H9 (cell line): ENCODE measurements around the gene CCDC18. TPM values are rescaled to one million over a fixed set of nuclear protein-coding genes. Genes with fewer than 3 reads are reported as not detected.

Experiments
- DNase-seq: peaks from one replicate; pipeline ENCODE4 v3.0.0-alpha.2; 2017
- H2AFZ ChIP-seq: one replicate; pipeline ENCODE4 v1.6.1; 2013; ENCODE audit warnings: mild to moderate bottlenecking, low read length, control low read depth, moderate library complexity
- H2AK5ac ChIP-seq: 2 replicates; pipeline ENCODE4 v1.6.1; 2013; ENCODE audit warnings: low read length, control low read depth, mixed read lengths; ENCODE audit not compliant: insufficient read length
- H2BK120ac ChIP-seq: one replicate; pipeline ENCODE4 v1.6.1; 2013; ENCODE audit warnings: low read depth, mild to moderate bottlenecking, low read length, control low read depth, inconsistent platforms; ENCODE audit not compliant: poor library complexity, severe bottlenecking
- H2BK12ac ChIP-seq: 2 replicates; pipeline ENCODE4 v1.6.1; 2013; ENCODE audit warnings: low read length, control low read depth, mixed read lengths, low read depth; ENCODE audit not compliant: insufficient read length
- H2BK15ac ChIP-seq: 2 replicates; pipeline ENCODE4 v1.6.1; 2013; ENCODE audit warnings: low read depth, low read length, control low read depth
- H2BK20ac ChIP-seq: one replicate; pipeline ENCODE4 v1.6.1; 2013; ENCODE audit warnings: low read depth, mild to moderate bottlenecking, low read length, control low read depth, inconsistent platforms; ENCODE audit not compliant: poor library complexity, severe bottlenecking
- H2BK5ac ChIP-seq: 2 replicates; pipeline ENCODE4 v1.6.1; 2013; ENCODE audit warnings: low read length, control low read depth, mixed read lengths; ENCODE audit not compliant: insufficient read length
- H3K14ac ChIP-seq: 2 replicates; pipeline ENCODE4 v1.6.1; 2013; ENCODE audit warnings: low read length, control low read depth; ENCODE audit not compliant: insufficient read depth
- H3K18ac ChIP-seq: 2 replicates; pipeline ENCODE4 v1.6.1; 2013; ENCODE audit warnings: low read depth, mild to moderate bottlenecking, mixed read lengths, low read length, control low read depth; ENCODE audit not compliant: insufficient read length
- H3K23ac ChIP-seq: 2 replicates; pipeline ENCODE4 v1.6.1; 2013; ENCODE audit warnings: low read length, control low read depth, mixed read lengths, low read depth; ENCODE audit not compliant: insufficient read length
- H3K23me2 ChIP-seq: 2 replicates; pipeline ENCODE4 v1.6.1; 2013; ENCODE audit warnings: low read depth, mild to moderate bottlenecking, mixed read lengths, low read length, control low read depth; ENCODE audit not compliant: insufficient read length, poor library complexity, severe bottlenecking
- H3K27ac ChIP-seq: 2 replicates; pipeline ENCODE4 v1.5.1; 2013; ENCODE audit warnings: low read length, control low read depth, mixed read lengths, low read depth; ENCODE audit not compliant: insufficient read length
- H3K27me3 ChIP-seq: 2 replicates; pipeline ENCODE4 v1.6.1; 2013; ENCODE audit warnings: low read length, control low read depth, inconsistent platforms; ENCODE audit not compliant: insufficient read depth
- H3K4ac ChIP-seq: 2 replicates; pipeline ENCODE4 v1.6.1; 2013; ENCODE audit warnings: low read depth, mild to moderate bottlenecking, control low read depth, inconsistent platforms, low read length, moderate library complexity
- H3K4me1 ChIP-seq: 2 replicates; pipeline ENCODE4 v1.6.1; 2013; ENCODE audit warnings: low read length, control low read depth, inconsistent platforms; ENCODE audit not compliant: insufficient read depth
- H3K4me2 ChIP-seq: 2 replicates; pipeline ENCODE4 v1.6.1; 2013; ENCODE audit warnings: low read length, control low read depth, mixed read lengths; ENCODE audit not compliant: insufficient read length, insufficient read depth
- H3K56ac ChIP-seq: 2 replicates; pipeline ENCODE4 v1.6.1; 2013; ENCODE audit warnings: low read depth, mild to moderate bottlenecking, mixed read lengths, low read length, control low read depth; ENCODE audit not compliant: insufficient read length
- H3K79me1 ChIP-seq: 2 replicates; pipeline ENCODE4 v1.6.1; 2013; ENCODE audit warnings: low read depth, mild to moderate bottlenecking, moderate library complexity, low read length, control low read depth, inconsistent platforms; ENCODE audit not compliant: insufficient read depth, poor library complexity, severe bottlenecking
- H3K79me2 ChIP-seq: 2 replicates; pipeline ENCODE4 v1.6.1; 2013; ENCODE audit warnings: low read length, control low read depth, inconsistent platforms; ENCODE audit not compliant: insufficient read depth
- H3K9ac ChIP-seq: 2 replicates; pipeline ENCODE4 v1.6.1; 2013; ENCODE audit warnings: low read length, control low read depth, mixed read lengths; ENCODE audit not compliant: insufficient read length; ENCODE audit errors: extremely low read depth
- H3K9me3 ChIP-seq: one replicate; pipeline ENCODE4 v1.6.1; 2013; ENCODE audit warnings: low read depth, low read length, inconsistent platforms; ENCODE audit not compliant: control insufficient read depth
- H3T11ph ChIP-seq: one replicate; pipeline ENCODE4 v1.6.1; 2013; ENCODE audit warnings: mild to moderate bottlenecking, low read length, control low read depth, inconsistent platforms
- H4K20me1 ChIP-seq: one replicate; pipeline ENCODE4 v1.6.1; 2013; ENCODE audit not compliant: control insufficient read depth, insufficient read length, insufficient read depth
- H4K5ac ChIP-seq: 2 replicates; pipeline ENCODE4 v1.6.1; 2013; ENCODE audit warnings: low read depth, mild to moderate bottlenecking, mixed read lengths, low read length, control low read depth; ENCODE audit not compliant: insufficient read length
- H4K8ac ChIP-seq: replicated peaks from 2 replicates; pipeline ENCODE4 v1.6.1; 2013; ENCODE audit warnings: low read length, control low read depth, mixed read lengths, low read depth; ENCODE audit not compliant: insufficient read length
- H4K91ac ChIP-seq: 2 replicates; pipeline ENCODE4 v1.6.1; 2013; ENCODE audit warnings: low read depth, mild to moderate bottlenecking, moderate library complexity, mixed read lengths, low read length, control low read depth; ENCODE audit not compliant: insufficient read length
- H3K27ac Mint-ChIP-seq, 3 experiments: 2 replicates in 2 of 3; 3 replicates in 1 of 3; pipeline ENCODE4 v1.8.0; 2020 to 2021; ENCODE audit warnings: mixed read lengths in 3 of 3, mild to moderate bottlenecking in 1 of 3, moderate library complexity in 1 of 3
- H3K27me3 Mint-ChIP-seq: 2 replicates; pipeline ENCODE4 v1.8.0; 2021; ENCODE audit warnings: low read depth, mild to moderate bottlenecking, moderate library complexity, mixed read lengths
- H3K36me3 Mint-ChIP-seq, 3 experiments: 2 replicates in 2 of 3; 3 replicates in 1 of 3; pipeline ENCODE4 v1.8.0; 2020 to 2021; ENCODE audit warnings: low read depth in 3 of 3, mixed read lengths in 3 of 3; ENCODE audit not compliant: insufficient read depth in 1 of 3
- H3K4me1 Mint-ChIP-seq, 2 experiments: 2 replicates each; pipeline ENCODE4 v1.8.0; 2020; ENCODE audit warnings: mixed read lengths in 2 of 2
- H3K4me3 Mint-ChIP-seq, 2 experiments: 2 replicates in 1 of 2; 3 replicates in 1 of 2; pipeline ENCODE4 v1.8.0; 2020 to 2021; ENCODE audit warnings: mild to moderate bottlenecking in 2 of 2, mixed read lengths in 2 of 2, moderate library complexity in 1 of 2
- H3K9me3 Mint-ChIP-seq, 2 experiments: 2 replicates in 1 of 2; 3 replicates in 1 of 2; pipeline ENCODE4 v1.8.0; 2020; ENCODE audit warnings: mild to moderate bottlenecking in 2 of 2, mixed read lengths in 2 of 2, moderate library complexity in 1 of 2
- CTCF ChIP-seq: fragments of 200-600 bp; sonication (generic); conservative IDR thresholded peaks from 3 replicates; pipeline ENCODE4 v1.8.0; 2021; ENCODE audit warnings: antibody characterized with exemption, mild to moderate bottlenecking
- WGBS: extraction: QIAGEN DNeasy Blood & Tissue Kit; methylation state at CpG from one replicate; pipeline ENCODE4 v1.1.7; 2013; ENCODE audit warnings: missing lambda C conversion rate, low lambda C conversion rate, mixed read lengths; ENCODE audit not compliant: insufficient read length; ENCODE audit errors: extremely low coverage; 5-methylcytosine and 5-hydroxymethylcytosine counted together
- total RNA-seq: library from RNA; stranded (reverse); gene quantifications from 2 replicates; pipeline ENCODE4 v1.2.1, GENCODE V29; 2021

The CCDC18 gene
- total RNA-seq, 1 experiment from 2014 or later, result 19.5 TPM

- no peaks in the 10 kb centered on the region for H3K23me2 ChIP-seq
- H3T11ph ChIP-seq, result no peak overlapping the region
- peaks cover 12 to 29% (median 27%) of the 10 kb centered on the region in 3 experiments for H3K36me3 Mint-ChIP-seq
- H3K27me3 Mint-ChIP-seq, result no peaks in the 10 kb centered on the region
- H3K79me1 ChIP-seq, result no peaks in the 10 kb centered on the region
- H3K27me3 ChIP-seq, result no peaks in the 10 kb centered on the region
- TF ChIP-seq CTCF, result no peak
- no peak overlapping the region for H2BK20ac ChIP-seq
- H2AFZ ChIP-seq, result no peak overlapping the region
- 100% methylated on average over 1 of the region's 4 CpGs for WGBS
- H2BK120ac ChIP-seq, result no peak overlapping the region
- H3K18ac ChIP-seq, result no peak overlapping the region
- H3K4ac ChIP-seq, result no peak overlapping the region
- no peak overlapping the region for H3K23ac ChIP-seq
- no peak overlapping the region for H3K4me2 ChIP-seq
- no peak overlapping the region for H2AK5ac ChIP-seq
- H3K4me1 Mint-ChIP-seq, result no peaks in the 10 kb centered on the region
- no peak overlapping the region for H4K8ac ChIP-seq
- no peak overlapping the region for H3K14ac ChIP-seq
- DNase-seq, result no peak
- H2BK12ac ChIP-seq, result no peak overlapping the region
- H3K4me1 ChIP-seq, result no peaks in the 10 kb centered on the region
- H3K4me3 Mint-ChIP-seq, result no peak overlapping the region
- H3K27ac ChIP-seq, result no peak overlapping the region
- H3K27ac Mint-ChIP-seq, result no peak overlapping the region
- no peak overlapping the region for H4K5ac ChIP-seq
- H4K20me1 ChIP-seq, result no peaks in the 10 kb centered on the region
- no peak overlapping the region for H2BK5ac ChIP-seq
- no peak overlapping the region for H3K9ac ChIP-seq
- H3K9me3 ChIP-seq, result no peaks in the 10 kb centered on the region
- H3K56ac ChIP-seq, result no peak overlapping the region
- H4K91ac ChIP-seq, result no peak overlapping the region
- no peaks in the 10 kb centered on the region for H3K9me3 Mint-ChIP-seq
- H2BK15ac ChIP-seq, result no peak overlapping the region
- no peaks in the 10 kb centered on the region for H3K79me2 ChIP-seq
Measured at GRCh38 chr1:93200714-93201113, 20.2 kb downstream of the CCDC18 start.
